H1 (cell line): ENCODE results near the gene FASTKD3. TPM values are rescaled to one million over a fixed set of nuclear protein-coding genes. Genes with fewer than 3 reads are reported as not detected.

Source experiments
- CTCF ChIA-PET: fragments of 300-600 bp; sonication (Branson Sonifier 250); formaldehyde crosslinking; loops from one replicate; lab custom pipeline; 2021; ENCODE audit not compliant: partially characterized antibody; lab: Charles Lee
- POLR2A ChIA-PET: fragments of 300-600 bp; sonication (Branson Sonifier 250); formaldehyde crosslinking; loops from one replicate; lab custom pipeline; 2021; ENCODE audit warnings: inconsistent platforms; ENCODE audit not compliant: partially characterized antibody; lab: Charles Lee
- DNase-seq, 2 experiments: peaks; one replicate each; pipeline versions ENCODE4 v3.0.0 to v3.0.0-alpha.2; 2010 to 2022; ENCODE audit warnings: low spot score in 2 of 2, low read depth in 1 of 2, mixed read lengths in 1 of 2
- FAIRE-seq: peaks from 2 replicates; lab custom pipeline; 2011; peaks lifted over from hg19 to GRCh38; lab: Jason Lieb, UNC
- H2AFZ ChIP-seq: 2 replicates; pipeline ENCODE4 v1.8.1; 2012; ENCODE audit warnings: low read length, inconsistent platforms
- H2AK5ac ChIP-seq: 2 replicates; pipeline ENCODE4 v1.6.1; 2013; ENCODE audit warnings: low read depth, low read length
- H2BK120ac ChIP-seq: replicated peaks from 2 replicates; pipeline ENCODE3; 2013; ENCODE audit warnings: low read depth, low read length, inconsistent platforms
- H2BK12ac ChIP-seq: 2 replicates; pipeline ENCODE4 v1.6.1; 2013; ENCODE audit warnings: low read depth, low read length
- H2BK15ac ChIP-seq: 2 replicates; pipeline ENCODE4 v1.6.1; 2013; ENCODE audit warnings: low read length
- H2BK20ac ChIP-seq: 2 replicates; pipeline ENCODE4 v1.6.1; 2013; ENCODE audit warnings: low read length
- H2BK5ac ChIP-seq: 2 replicates; pipeline ENCODE4 v1.6.1; 2013; ENCODE audit warnings: low read depth, low read length
- H3K14ac ChIP-seq: 2 replicates; pipeline ENCODE4 v1.6.1; 2013; ENCODE audit warnings: inconsistent platforms; ENCODE audit not compliant: insufficient read length
- H3K18ac ChIP-seq: 2 replicates; pipeline ENCODE4 v1.6.1; 2013; ENCODE audit warnings: low read length; ENCODE audit errors: extremely low read depth
- H3K23ac ChIP-seq: 2 replicates; pipeline ENCODE4 v1.6.1; 2013; ENCODE audit warnings: inconsistent platforms; ENCODE audit not compliant: insufficient read length
- H3K23me2 ChIP-seq: 2 replicates; pipeline ENCODE4 v1.6.1; 2013; ENCODE audit warnings: low read depth, low read length
- H3K27ac ChIP-seq: 2 replicates; pipeline ENCODE4 v1.6.1; 2011; ENCODE audit warnings: low read depth, low read length, inconsistent platforms
- H3K27me3 ChIP-seq, 4 experiments: replicated peaks in 1 of 4; 1 replicate in 1 of 4; 2 replicates in 3 of 4; pipeline versions ENCODE4 v1.6.1 to v1.8.1; 2011 to 2013; ENCODE audit warnings: low read length in 3 of 4, mild to moderate bottlenecking in 3 of 4, inconsistent platforms in 2 of 4, mixed read lengths in 2 of 4, moderate library complexity in 1 of 4; ENCODE audit not compliant: control insufficient read depth in 3 of 4, insufficient read depth in 3 of 4; ENCODE audit errors: extremely low read depth in 1 of 4
- H3K36me3 ChIP-seq, 4 experiments: 2 replicates each; pipeline versions ENCODE4 v1.6.1 to v1.8.1; 2011 to 2013; ENCODE audit warnings: mild to moderate bottlenecking in 4 of 4, low read length in 3 of 4, moderate library complexity in 2 of 4, control low read depth in 1 of 4, inconsistent platforms in 1 of 4; ENCODE audit not compliant: insufficient read depth in 4 of 4, control insufficient read depth in 2 of 4
- H3K4ac ChIP-seq: replicated peaks from 2 replicates; pipeline ENCODE3; 2013; ENCODE audit warnings: low read length, low read depth, mixed read lengths, inconsistent platforms; ENCODE audit not compliant: insufficient read length
- H3K4me1 ChIP-seq, 4 experiments: replicated peaks in 1 of 4; 1 replicate in 1 of 4; 2 replicates in 3 of 4; pipeline versions ENCODE4 v1.6.1 to v1.8.1; 2011 to 2013; ENCODE audit warnings: low read length in 3 of 4, inconsistent platforms in 2 of 4, mixed read lengths in 1 of 4; ENCODE audit not compliant: insufficient read depth in 4 of 4, control insufficient read depth in 3 of 4
- H3K4me2 ChIP-seq, 2 experiments: 2 replicates each; pipeline versions ENCODE4 v1.6.1 to v1.8.1; 2011 to 2013; ENCODE audit warnings: low read depth in 2 of 2, low read length in 2 of 2, control low read depth in 1 of 2, inconsistent platforms in 1 of 2, mild to moderate bottlenecking in 1 of 2; ENCODE audit not compliant: insufficient read depth in 1 of 2
- H3K4me3 ChIP-seq, 4 experiments: fragments of 200-600, 300-600 bp in 1 of 4; sonication (generic), shearing (Covaris generic), sonication (Bioruptor Twin) in 1 of 4; 2 replicates each; pipeline versions ENCODE4 v1.5.1 to v1.8.1; 2011 to 2016; ENCODE audit warnings: low read length in 4 of 4, low read depth in 3 of 4, control low read depth in 2 of 4, inconsistent platforms in 2 of 4, mild to moderate bottlenecking in 2 of 4, mixed read lengths in 1 of 4, moderate library complexity in 1 of 4; ENCODE audit not compliant: insufficient read depth in 2 of 4; ENCODE audit errors: extremely low read depth in 1 of 4
- H3K56ac ChIP-seq: replicated peaks from 2 replicates; pipeline ENCODE3; 2013; ENCODE audit warnings: low read depth, mild to moderate bottlenecking, mixed read lengths, low read length, inconsistent platforms; ENCODE audit not compliant: insufficient read length
- H3K79me1 ChIP-seq: 2 replicates; pipeline ENCODE4 v1.6.1; 2013; ENCODE audit warnings: low read depth, low read length, control low read depth
- H3K79me2 ChIP-seq, 2 experiments: 2 replicates each; pipeline versions ENCODE4 v1.6.1 to v1.8.1; 2012 to 2013; ENCODE audit warnings: low read length in 2 of 2, mild to moderate bottlenecking in 2 of 2, inconsistent platforms in 1 of 2; ENCODE audit not compliant: insufficient read depth in 2 of 2, control insufficient read depth in 1 of 2
- H3K9ac ChIP-seq, 4 experiments: replicated peaks in 1 of 4; 1 replicate in 1 of 4; 2 replicates in 3 of 4; pipeline versions ENCODE4 v1.6.1 to v1.8.1; 2011 to 2013; ENCODE audit warnings: low read depth in 3 of 4, low read length in 3 of 4, control low read depth in 2 of 4, mild to moderate bottlenecking in 2 of 4, moderate library complexity in 2 of 4, inconsistent platforms in 1 of 4; ENCODE audit errors: extremely low read depth in 1 of 4
- H3K9me3 ChIP-seq, 2 experiments: 2 replicates each; pipeline versions ENCODE4 v1.6.1 to v1.8.1; 2012 to 2013; ENCODE audit warnings: mild to moderate bottlenecking in 2 of 2, moderate library complexity in 2 of 2, control low read depth in 1 of 2, inconsistent platforms in 1 of 2, low read depth in 1 of 2, low read length in 1 of 2, mixed read lengths in 1 of 2; ENCODE audit not compliant: insufficient read depth in 2 of 2
- H4K20me1 ChIP-seq, 2 experiments: replicated peaks in 1 of 2; 2 replicates each; pipeline versions ENCODE3 to v1.8.1; 2011 to 2013; ENCODE audit warnings: inconsistent platforms in 2 of 2, low read length in 2 of 2, mild to moderate bottlenecking in 1 of 2; ENCODE audit not compliant: insufficient read depth in 2 of 2, control insufficient read depth in 1 of 2
- H4K5ac ChIP-seq: 2 replicates; pipeline ENCODE4 v1.6.1; 2013; ENCODE audit warnings: low read length, low read depth, mixed read lengths, inconsistent platforms; ENCODE audit not compliant: insufficient read length
- H4K8ac ChIP-seq: 2 replicates; pipeline ENCODE4 v1.8.0; 2013; ENCODE audit warnings: mild to moderate bottlenecking, moderate library complexity, low read length, inconsistent platforms; ENCODE audit not compliant: insufficient read depth; ENCODE audit errors: extremely low read depth
- H4K91ac ChIP-seq: replicated peaks from 2 replicates; pipeline ENCODE3; 2013; ENCODE audit warnings: low read length, mixed read lengths, inconsistent platforms; ENCODE audit not compliant: insufficient read length
- EGR1 ChIP-seq: IDR thresholded peaks from 2 replicates; pipeline ENCODE4 v1.6.1; 2011; ENCODE audit warnings: low read depth, low read length, borderline replicate concordance
- EP300 ChIP-seq, 2 experiments: IDR thresholded peaks; 1 replicate in 1 of 2; 2 replicates in 1 of 2; pipeline ENCODE4 v1.6.1; 2011 to 2012; ENCODE audit warnings: low read depth in 2 of 2, low read length in 2 of 2, mild to moderate bottlenecking in 2 of 2, borderline replicate concordance in 1 of 2, inconsistent platforms in 1 of 2, moderate library complexity in 1 of 2
- HDAC2 ChIP-seq, 2 experiments: fragments of 300-600 bp in 1 of 2; sonication (generic) in 1 of 2; IDR thresholded peaks; 2 replicates each; pipeline ENCODE4 v1.6.1; 2011 to 2012; ENCODE audit warnings: low read depth in 2 of 2, low read length in 2 of 2, mild to moderate bottlenecking in 2 of 2, moderate library complexity in 2 of 2, borderline replicate concordance in 1 of 2, inconsistent platforms in 1 of 2
- JUN ChIP-seq: IDR thresholded peaks from 2 replicates; pipeline ENCODE4 v1.6.1; 2011; ENCODE audit warnings: low read depth, mild to moderate bottlenecking, improper control_type of control experiment, low read length
- KDM5A ChIP-seq: fragments of 200-600 bp; IDR thresholded peaks from 2 replicates; pipeline ENCODE4 v1.7.1; 2012; ENCODE audit warnings: mild to moderate bottlenecking, low read length, inconsistent platforms, mixed read lengths
- NRF1 ChIP-seq: IDR thresholded peaks from 2 replicates; pipeline ENCODE4 v1.6.1; 2011; ENCODE audit warnings: mild to moderate bottlenecking, low read depth, low read length, improper control_type of control experiment
- RXRA ChIP-seq: IDR thresholded peaks from 2 replicates; pipeline ENCODE4 v1.6.1; 2011; ENCODE audit warnings: low read depth, mild to moderate bottlenecking, low read length, moderate library complexity; ENCODE audit not compliant: insufficient read depth
- SP4 ChIP-seq: IDR thresholded peaks from 2 replicates; pipeline ENCODE4 v1.6.1; 2012; ENCODE audit warnings: low read length, inconsistent platforms
- USF2 ChIP-seq: IDR thresholded peaks from 2 replicates; pipeline ENCODE4 v1.6.1; 2011; ENCODE audit warnings: low read length, improper control_type of control experiment
- ZNF274 ChIP-seq: IDR thresholded peaks from 2 replicates; pipeline ENCODE4 v1.7.0; 2012; ENCODE audit warnings: low read length, borderline replicate concordance; ENCODE audit errors: extremely low read depth
- WGBS, 2 experiments: shearing (Covaris generic) in 1 of 2; methylation state at CpG; one replicate each; pipeline versions ENCODE4 v1.1.6 to v1.1.7; 2013 to 2015; ENCODE audit warnings: low lambda C conversion rate in 2 of 2, mixed read lengths in 2 of 2, inconsistent platforms in 1 of 2, low coverage in 1 of 2, missing lambda C conversion rate in 1 of 2; ENCODE audit not compliant: insufficient replicate concordance in 2 of 2, insufficient coverage in 1 of 2, insufficient read length in 1 of 2; ENCODE audit errors: extremely low coverage in 1 of 2, missing lambda C conversion rate in 1 of 2; 5-methylcytosine and 5-hydroxymethylcytosine counted together
- polyA plus RNA-seq, 7 experiments: library from polyadenylated mRNA; depleted of rRNA in 3 of 7; stranded (reverse) in 5 of 7; unstranded in 2 of 7; fragments of >200 nt in 5 of 7; fragments of 200-250 nt in 2 of 7; gene quantifications; 1 replicate in 5 of 7; 2 replicates in 1 of 7; 4 replicates in 1 of 7; pipeline versions ENCODE4 v1.2.1 to v1.2.3, GENCODE V29; 2011 to 2013; ENCODE audit warnings: missing spikeins in 2 of 7, mixed read lengths in 2 of 7
- total RNA-seq: library from RNA; stranded (reverse); fragmentation: NEBNext Ultra II Directional; extraction: Animal tissue kit (Norgen Biotek cat#: 25700); gene quantifications from 2 replicates; pipeline ENCODE4 v1.2.1, GENCODE V29; 2021

Gene FASTKD3
- total and polyA plus RNA-seq, 2 of the 8 experiments (the other 6 are each of a cell fraction or from before 2014, with no cell fraction given): 5.6 to 7.6 TPM

DNA sequence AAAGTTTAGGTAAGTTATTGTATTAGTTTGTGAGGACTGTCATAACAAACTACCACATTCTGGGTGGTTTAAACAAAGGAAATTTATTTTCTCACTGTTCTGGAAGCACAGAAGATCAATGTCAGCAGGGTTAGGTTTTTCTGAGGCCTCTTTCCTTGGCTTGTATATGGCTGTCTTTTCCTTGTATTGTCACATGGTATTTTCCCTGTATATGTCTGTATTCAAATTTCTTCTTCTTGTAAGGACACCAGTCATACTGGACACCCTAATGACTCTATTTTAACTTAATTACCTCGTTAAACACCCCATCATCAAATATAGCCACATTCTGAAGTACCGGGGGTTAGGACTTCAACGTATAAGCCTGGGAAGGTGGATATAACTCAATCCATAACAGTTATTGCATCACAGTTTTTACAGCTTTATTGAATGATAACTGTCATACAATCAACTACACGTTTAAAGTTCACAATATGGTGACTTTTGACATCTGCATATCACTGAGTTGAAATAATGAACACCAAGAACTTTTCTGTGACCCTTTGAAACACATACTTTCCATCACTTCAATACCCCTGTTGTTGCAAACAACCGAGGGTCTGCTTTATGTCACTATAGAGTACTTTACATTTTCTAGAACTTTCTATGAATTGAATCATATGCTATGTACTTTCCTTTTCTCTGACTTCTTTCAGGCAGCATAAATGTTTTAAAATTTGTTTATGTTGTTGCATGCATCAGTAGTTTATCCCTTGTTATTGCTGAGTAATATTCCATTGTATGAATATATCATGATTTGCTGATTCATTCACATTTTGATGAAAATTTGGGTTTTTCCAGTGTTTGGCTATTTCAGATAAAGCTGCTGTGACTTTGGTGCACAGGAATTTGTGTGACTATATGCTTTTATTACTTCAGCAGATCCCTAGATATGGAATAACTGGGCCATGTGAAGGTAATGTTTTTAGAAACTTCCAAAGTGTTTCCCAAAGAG lies 48.6 kb upstream of the FASTKD3 start:
- Histone ChIP-seq H3K4ac (no peak overlapping the region), H2AK5ac (no peak overlapping the region), H2BK120ac (no peak overlapping the region), H4K5ac (no peak overlapping the region), H3K4me1 (no peaks in the 10 kb centered on the region), H3K4me3 (no peak overlapping the region), H3K9me3 (0 out of 4 replicates have a peak, but pooled peaks cover 0 to under 1% of the 10 kb centered on the region in 2 experiments), H2BK20ac (no peak overlapping the region), H2BK5ac (no peak overlapping the region), H3K23me2 (no peaks in the 10 kb centered on the region), H3K56ac (no peak overlapping the region), H2BK15ac (no peak overlapping the region), H3K27ac (no peak overlapping the region), H3K79me2 (no peaks in the 10 kb centered on the region), H2BK12ac (no peak overlapping the region), H3K18ac (no peak overlapping the region), H4K8ac (no peak overlapping the region), H3K14ac (no peak overlapping the region), H3K27me3 (no peaks in the 10 kb centered on the region), H2AFZ (no peak overlapping the region), H4K20me1 (no peaks in the 10 kb centered on the region), H3K23ac (no peak overlapping the region), H3K79me1 (no peaks in the 10 kb centered on the region), H3K9ac (no peak overlapping the region), H3K4me2 (no peak overlapping the region), H3K36me3 (no peaks in the 10 kb centered on the region; a peak in 2 of 8 replicates), H4K91ac (no peak overlapping the region)
- FAIRE-seq: no peak
- no peak for DNase-seq
- ChIA-PET CTCF (interaction anchor here (1.1 to 1.3 kb wide), 2 partner anchors 11 to 990 kb away, joined by 4 to 5 read pairs; no protein-coding TSS in a partner anchor), POLR2A (no interaction called here)
- WGBS, 2 experiments: 65% methylated on average over 5 of the region's 5 CpGs; no CpG with 5 or more reads in 1 of the 2 experiments
- TF ChIP-seq RXRA (no peak), EGR1 (no peak), JUN (no peak), USF2 (no peak), KDM5A (no peak), ZNF274 (no peak), HDAC2 (IDR thresholded peaks at IDR 0.05; ENCODE audit: borderline replicate concordance in 1 of 2, low read depth in 2 of 2, low read length in 2 of 2) (no peak), SP4 (no peak), EP300 (IDR thresholded peaks at IDR 0.05; ENCODE audit: borderline replicate concordance in 1 of 2, low read depth in 2 of 2, low read length in 2 of 2) (no peak), NRF1 (no peak)
